NCI-H2107 treated with DMSO at 0.1 percent for 48 hours (cell line): Measurements from ENCODE around the gene CABLES2.

Experiments used
- DNase-seq: peaks from one replicate; lab custom pipeline; 2025; ENCODE audit not compliant: unreplicated experiment; lab: John Stamatoyannopoulos, UW

The CABLES2 gene

GRCh38 chr20:62418709-62419487 lies 11.8 kb upstream of the CABLES2 start:
- no peak for DNase-seq

- no peak for DNase-seq
These were observed 11.1 kb upstream of the CABLES2 start for GRCh38 chr20:62417981-62418708.

GRCh38 chr20:62416651-62417637 lies 9.9 kb upstream of the CABLES2 start:
- no peak for DNase-seq

DNA sequence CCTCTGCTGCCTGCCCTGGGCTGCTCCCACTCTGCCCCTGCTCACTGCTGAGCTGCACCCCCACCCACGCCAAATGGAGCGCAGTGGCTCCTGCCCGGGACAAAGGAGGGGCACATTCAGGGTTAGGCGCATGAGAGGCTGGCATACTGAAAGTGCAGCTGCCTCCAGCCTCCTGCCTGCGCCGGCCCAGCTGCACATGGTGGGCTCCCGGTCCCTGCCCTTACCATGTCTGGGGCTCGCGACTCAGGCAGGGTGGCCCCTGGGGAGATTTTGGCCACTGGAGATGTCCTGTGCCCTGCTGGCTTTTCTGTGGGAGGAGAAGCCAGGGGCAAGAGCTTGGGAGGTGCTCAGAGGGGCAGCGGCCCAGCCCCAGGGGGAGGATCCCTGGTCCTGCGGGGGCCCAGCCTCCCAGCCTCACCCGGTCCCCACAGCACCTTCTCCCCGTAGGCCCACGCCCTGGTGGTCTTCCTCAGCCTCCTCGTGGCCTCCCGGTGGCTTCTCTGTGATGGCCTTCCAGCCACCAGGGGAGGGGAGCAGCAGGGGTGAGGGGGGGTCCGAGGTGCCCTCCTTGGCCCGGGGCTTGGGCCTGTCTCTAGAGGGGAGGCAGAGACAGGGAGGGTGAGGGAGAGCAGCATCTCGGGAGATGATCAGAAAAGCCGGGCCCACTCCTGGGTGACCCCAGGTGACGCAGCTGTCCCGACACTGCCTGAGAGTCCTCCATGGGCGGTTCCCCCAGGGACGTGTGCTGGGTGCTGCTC lies 8.4 kb upstream of the CABLES2 start:
- DNase-seq = no peak

DNA sequence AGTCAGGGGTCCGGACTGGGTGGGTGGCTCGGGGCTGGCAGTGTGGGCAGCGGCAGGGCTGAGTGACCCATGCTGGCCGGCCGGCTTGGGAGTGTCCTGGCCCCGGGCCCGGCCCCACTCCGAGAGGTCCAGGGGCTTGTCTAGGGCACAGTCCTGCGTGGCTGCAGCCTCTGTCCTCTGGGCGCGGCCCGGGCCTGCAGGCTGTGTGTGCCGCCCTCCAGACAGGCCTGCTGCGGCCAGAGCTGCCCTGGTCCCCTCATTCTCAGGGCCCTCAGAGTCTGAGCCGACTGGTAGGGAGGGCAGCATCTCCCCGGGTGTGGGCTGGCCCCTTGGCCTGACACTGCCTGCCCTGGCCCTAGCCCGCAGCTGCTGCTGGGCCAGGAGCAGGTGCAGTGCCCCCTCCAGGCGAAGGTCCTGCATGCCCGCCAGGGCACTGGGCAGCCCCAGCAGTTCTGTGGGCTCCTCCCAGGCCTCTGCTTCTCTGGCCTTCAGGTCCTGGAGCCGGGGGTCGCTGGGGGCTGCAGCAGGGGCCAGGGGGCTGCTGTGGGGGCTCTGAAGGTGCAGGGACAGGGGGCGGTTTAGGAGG lies 6.9 kb upstream of the CABLES2 start:
- no peak for DNase-seq

DNA sequence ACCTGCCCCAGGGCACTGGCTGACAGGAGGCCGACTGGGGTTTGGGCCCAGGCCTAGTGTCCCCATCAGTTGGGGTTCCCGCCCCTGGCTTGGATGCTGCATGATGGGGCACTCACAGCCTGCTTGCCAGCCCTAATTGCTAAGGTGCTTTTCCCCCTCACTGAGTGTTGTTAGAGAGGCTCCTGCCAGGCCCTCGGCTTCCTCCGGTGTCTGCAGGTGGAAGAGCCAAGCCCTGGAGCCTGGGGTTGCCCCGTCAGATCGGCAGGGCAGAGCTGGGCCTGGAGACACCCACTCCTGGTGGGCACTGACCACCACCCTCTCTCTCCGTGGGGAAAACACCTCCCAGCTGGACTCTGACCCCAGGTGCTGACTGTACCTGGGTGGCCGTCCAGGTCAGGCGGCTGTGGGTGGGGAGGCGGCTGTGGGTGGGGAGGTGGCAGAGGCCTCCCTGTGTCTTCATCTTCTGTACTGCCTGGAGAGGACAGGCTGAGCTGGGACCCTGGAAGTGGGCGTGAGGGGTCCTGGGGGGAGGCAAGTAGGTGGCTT lies 6.0 kb upstream of the CABLES2 start:
- DNase-seq = no peak

DNA sequence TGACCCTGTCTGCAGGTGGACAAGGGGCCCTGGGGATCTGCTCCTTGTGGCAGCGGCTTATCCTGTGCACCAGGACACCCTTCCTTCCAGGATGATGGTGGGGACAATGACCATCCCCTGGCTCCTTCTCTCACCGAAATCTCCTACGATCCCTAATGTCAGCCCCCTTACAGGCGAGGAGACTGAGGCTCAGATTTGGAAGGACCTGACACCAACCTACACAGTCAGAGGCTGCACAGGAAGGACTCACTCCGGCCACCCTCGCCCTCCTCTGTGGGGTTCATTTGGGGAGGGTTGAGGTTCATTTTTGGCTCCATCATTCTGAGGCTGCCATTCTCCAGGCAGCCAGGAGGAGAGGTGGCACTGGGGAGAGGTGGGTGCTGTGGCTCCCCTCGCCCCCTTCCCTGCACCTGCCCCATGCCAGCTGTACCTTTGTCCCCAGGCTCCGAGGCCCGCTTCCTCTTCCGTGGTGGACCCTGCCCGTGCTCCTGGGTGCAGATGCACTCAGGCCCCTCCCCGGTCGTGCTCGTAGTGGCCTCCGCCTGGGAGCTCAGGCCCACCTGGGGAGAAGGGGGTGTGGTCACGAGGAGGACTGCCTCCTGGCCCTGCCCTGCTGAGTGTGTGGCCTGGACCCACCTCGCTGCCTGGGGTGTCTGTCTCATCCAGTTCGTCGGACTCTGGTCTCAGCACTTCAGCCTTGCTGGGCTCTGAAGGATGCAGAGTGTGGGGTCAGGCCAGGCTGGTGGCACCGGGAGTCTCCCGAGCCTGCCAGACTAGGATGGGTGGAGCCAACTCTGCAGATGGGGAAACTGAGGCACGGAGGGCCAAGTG lies 5.3 kb upstream of the CABLES2 start:
- DNase-seq = no peak

- DNase-seq = peak; percentile 7
These were observed 4.6 kb upstream of the CABLES2 start for GRCh38 chr20:62411479-62412193.

GRCh38 chr20:62410746-62411478 lies 3.8 kb upstream of the CABLES2 start:
- DNase-seq = no peak

DNA sequence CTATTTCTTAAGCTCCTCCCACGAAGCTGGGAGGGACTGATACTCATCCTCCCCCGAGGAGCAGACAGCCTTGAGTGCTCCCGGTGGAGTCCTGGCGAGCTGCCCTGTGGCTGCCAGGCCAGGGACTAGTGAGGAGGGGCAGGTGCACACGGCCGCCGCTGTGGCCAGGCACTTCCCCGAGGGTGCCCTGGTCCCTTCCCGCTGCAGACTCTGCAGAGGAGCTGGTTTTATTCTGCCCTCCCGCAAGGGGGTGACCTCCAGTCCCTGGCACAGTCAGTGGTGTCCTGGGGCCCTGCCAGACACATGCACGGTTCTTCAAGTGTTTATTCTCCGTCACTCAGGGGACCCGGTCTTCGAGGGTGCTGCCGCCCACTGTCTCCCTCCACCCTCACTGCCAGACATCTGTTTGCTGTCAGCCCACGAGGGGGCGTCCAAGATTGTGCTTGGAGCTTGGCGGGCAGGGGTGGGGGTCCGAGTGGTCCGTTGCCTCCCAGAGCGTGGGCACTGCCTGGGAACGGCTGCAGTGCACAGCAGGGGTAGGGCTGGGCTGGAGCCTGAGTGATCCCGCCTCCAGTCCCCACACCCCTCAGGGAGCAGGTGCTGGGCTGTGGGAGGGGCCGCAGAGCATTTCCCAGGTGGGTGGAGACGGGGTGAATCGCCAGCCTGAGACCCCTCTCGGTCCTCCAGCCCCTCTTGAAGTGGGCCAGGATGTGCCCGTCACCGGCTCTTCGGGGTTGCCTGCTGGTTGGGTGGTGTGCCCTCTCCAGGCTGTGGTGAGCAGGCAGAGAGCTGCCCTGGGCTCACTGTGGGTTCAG lies 3.1 kb upstream of the CABLES2 start:
- DNase-seq = peak; percentile 59

GRCh38 chr20:62409086-62409853 lies 2.2 kb upstream of the CABLES2 start:
- no peak for DNase-seq

DNA sequence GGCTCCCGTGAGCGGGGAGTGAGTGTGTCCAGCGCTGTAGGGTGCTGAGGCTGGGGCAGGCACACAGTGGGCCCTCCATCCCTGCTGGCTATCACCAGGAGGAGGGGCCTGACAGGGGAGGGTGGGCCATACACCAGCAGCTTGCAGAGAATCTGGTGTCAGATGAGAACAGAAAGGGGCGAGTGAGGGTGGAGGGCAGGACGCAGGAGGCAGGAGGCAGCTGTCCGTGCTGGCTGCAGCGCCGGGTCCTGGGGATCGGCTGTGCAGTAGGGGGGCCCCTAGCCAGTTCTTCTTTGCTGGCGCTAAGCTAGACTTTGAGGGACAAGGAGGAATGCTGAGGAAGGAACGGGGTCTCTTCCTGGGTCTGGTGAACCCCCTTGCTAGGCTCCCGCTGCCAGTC lies 1.6 kb upstream of the CABLES2 start:
- DNase-seq = no peak

GRCh38 chr20:62408055-62408454 lies 970 bp upstream of the CABLES2 start:
- DNase-seq = no peak

GRCh38 chr20:62406635-62407176 lies 379 bp downstream of the CABLES2 start:
- no peak for DNase-seq

GRCh38 chr20:62405981-62406513 lies 1.0 kb downstream of the CABLES2 start:
- DNase-seq = no peak
